GM19099 (cell line): ENCODE data around the gene SYT2.

Experiments used
- POLR2A ChIP-seq: IDR thresholded peaks from 3 replicates; pipeline ENCODE4 v1.6.1; 2011; ENCODE audit warnings: low read depth; ENCODE audit not compliant: insufficient read length; ENCODE audit errors: extremely low read depth

Gene SYT2

GRCh38 chr1:202685641-202686040 lies 24.6 kb downstream of the SYT2 start:
- TF ChIP-seq POLR2A = no peak

- no peak for TF ChIP-seq POLR2A
Observed at GRCh38 chr1:202684716-202685115, 25.5 kb downstream of the SYT2 start.

GRCh38 chr1:202683029-202683428 lies 27.2 kb downstream of the SYT2 start:
- no peak for TF ChIP-seq POLR2A

DNA sequence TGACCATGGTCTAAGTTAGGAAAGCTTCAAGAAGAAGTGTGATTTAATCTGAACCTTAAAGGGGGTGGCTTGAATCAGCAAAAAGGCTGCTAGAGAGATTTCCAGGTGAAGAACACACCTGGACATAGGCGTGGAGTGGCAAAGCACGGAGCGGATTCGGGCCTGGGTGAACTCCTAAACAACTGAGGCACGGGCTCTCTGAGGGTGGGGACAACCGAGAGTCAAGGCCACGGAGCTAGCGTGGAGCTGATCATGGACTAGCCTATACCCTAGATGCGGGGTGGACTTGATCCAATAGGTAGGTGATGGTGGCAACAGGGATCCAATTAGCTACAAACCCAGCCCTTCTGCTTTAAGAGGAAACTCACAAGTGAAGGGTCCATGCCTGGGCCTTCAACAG lies 27.8 kb downstream of the SYT2 start:
- no peak for TF ChIP-seq POLR2A

GRCh38 chr1:202681736-202682420 lies 28.4 kb downstream of the SYT2 start:
- no peak for TF ChIP-seq POLR2A

DNA sequence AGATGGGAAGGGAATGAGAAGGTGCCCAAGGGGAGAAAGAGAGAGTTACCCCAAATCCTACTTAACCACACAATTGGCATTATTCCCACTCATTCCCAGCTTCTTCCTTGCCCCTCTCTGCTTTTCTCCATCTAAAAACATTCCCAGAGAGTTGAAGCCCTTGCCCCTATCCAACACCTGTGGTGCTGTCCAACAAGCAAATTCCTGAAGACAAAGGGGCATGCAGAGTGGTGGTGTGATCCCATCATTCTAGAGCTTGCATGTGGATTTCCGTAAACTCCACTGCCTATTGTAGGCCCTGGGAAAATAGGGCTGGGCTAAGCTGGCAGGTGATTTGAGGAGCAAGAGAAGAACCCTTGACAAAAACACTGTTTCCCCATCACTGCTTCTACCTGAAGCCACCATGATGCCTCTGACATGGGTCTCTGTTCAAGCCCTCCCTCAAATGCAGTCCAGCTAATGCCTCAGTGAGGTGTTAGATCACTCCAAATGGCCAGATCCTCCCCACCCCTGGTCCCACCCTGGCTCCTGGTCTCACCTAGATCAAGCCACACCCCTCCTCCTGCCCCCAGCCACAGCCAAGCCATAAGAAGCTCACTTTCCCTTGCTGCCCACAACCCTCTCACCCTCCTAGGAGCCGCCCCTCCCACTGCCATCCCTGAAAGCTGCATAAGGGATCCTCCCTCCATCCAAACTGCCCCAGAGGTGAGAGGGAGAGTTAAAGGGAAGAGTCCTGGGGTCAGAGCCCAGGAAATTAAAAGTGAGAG lies 29.5 kb downstream of the SYT2 start:
- TF ChIP-seq POLR2A = no peak

- no peak for TF ChIP-seq POLR2A
Observed at GRCh38 chr1:202679406-202680177, 30.7 kb downstream of the SYT2 start.

- TF ChIP-seq POLR2A = no peak
Observed at GRCh38 chr1:202677433-202677832, 32.8 kb downstream of the SYT2 start.

DNA sequence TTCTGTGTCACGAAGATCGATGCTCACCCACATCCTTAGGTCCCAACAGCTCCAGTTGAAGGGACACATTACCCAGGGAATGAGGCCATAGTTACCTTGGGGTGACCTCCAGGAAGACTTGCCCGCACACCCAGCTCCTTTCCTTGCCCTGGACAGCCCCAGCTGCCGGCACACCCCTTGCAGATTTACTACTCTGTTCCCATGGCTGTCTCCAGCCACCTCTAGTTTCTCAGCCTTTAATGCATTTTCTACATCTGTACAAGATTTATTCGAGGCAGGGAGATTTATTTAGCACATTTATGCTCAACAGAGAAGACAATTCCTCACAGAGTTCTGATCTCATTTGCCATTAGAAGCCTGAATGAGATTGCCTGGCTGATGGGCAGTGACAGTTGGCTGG lies 36.7 kb downstream of the SYT2 start:
- no peak for TF ChIP-seq POLR2A

GRCh38 chr1:202671399-202671798 lies 38.9 kb downstream of the SYT2 start:
- TF ChIP-seq POLR2A = no peak

GRCh38 chr1:202665417-202665816 lies 44.8 kb downstream of the SYT2 start:
- TF ChIP-seq POLR2A = no peak

DNA sequence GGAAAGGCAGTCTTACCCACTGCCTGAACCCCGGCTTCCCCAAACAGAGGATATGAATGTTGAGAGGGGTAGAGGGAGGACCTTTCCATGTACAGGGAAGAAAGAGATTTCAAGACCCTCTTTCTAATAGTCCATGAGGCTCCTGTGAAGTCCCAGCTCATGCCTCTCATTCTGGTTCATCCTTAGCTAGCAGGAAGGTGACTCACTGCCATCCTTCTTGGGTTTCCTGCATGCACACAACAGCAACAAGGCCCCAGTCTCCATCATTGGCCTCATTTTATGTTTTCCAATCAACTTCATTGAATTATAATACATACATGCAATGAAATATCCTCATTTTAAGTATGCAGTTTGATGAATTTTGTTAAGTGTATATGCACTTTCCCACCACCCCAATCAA lies 46.2 kb downstream of the SYT2 start:
- TF ChIP-seq POLR2A = no peak

DNA sequence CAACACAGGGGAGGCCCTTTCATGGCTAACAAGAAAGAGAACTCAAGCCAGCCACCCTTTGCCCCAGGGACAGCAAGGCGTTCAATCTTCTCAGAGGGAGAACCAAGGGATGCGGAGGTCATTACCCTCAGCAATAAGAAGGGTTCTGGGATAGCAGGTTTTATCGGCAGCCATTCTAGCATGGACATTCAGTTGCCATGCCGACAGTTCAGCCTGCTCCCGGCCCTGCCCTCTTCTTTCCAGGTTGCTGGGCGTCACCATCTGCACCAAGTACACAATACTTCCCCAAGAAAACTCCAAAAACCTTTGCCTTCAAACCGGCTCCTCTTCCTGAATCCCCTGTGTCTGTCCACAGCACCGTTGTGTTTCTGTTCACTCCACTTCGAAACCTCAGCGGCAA lies 47.1 kb downstream of the SYT2 start:
- no peak for TF ChIP-seq POLR2A

- TF ChIP-seq POLR2A = no peak
Observed at GRCh38 chr1:202662081-202662480, 48.2 kb downstream of the SYT2 start.

DNA sequence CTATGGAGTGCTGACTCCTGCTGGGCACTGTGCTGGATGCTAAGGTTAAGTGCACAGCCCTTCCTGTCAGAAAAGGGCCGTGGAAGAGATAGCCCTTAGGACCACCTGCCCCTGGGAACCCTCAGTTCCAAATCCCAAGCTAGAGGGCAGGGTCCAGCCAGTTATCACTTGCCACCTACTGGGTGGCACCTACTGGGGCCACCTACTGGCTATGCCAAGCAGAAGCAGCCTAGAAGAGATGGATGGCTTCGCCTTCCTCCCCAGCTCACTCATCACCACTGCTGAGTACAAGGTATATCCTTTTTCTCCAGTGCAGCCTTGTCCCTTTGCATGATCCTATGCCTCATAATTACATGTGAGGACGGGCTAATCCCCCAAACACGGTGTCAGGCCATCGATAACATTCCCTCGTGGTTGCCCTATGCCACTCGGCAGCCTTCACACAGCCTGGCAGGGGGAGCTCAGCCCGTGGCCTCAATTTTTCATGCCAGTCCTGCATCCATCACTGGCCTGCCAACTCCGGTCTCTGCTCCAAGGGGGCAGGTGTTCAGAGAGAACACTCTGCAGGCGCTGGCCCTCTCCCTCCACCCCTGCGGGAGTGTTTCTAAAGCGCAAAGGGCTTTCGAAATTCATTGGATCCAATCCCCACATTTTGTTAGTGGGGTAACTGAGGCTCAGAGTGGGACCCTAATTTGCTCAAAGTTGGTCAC lies 49.0 kb downstream of the SYT2 start:
- no peak for TF ChIP-seq POLR2A

GRCh38 chr1:202659974-202660373 lies 50.3 kb downstream of the SYT2 start:
- TF ChIP-seq POLR2A = no peak

DNA sequence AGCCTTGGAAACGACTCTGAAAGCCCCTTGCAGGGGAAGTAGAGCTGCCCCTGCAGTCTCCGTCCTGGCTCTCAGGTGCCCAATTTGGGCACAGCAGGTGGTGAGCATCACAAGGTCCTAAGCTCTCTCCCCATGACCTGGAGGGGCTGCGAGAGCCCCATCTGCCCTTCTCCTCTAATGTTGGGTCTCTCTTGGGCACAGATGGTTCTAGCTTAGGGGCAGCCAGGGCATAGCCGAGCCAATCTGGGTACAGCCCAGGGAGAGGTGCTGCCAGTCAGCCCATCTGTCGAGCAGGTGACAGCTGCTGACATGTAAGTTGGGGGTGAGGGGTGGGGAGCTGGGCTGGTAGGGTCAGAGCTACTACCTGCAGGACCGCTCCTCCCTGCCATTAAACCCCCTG lies 50.7 kb downstream of the SYT2 start:
- TF ChIP-seq POLR2A = no peak
